NCI-H524 treated with DMSO at 0.1 percent for 48 hours (cell line): ENCODE measurements around the gene RDH12.
"Not testable (repeated sequence)": the region's sequence is repeated elsewhere in the genome, so short reads cannot be mapped to it uniquely, and the experiment has no call there.

Experiments
- DNase-seq: peaks from one replicate; lab custom pipeline; 2025; lab: John Stamatoyannopoulos, UW

The RDH12 gene

DNA sequence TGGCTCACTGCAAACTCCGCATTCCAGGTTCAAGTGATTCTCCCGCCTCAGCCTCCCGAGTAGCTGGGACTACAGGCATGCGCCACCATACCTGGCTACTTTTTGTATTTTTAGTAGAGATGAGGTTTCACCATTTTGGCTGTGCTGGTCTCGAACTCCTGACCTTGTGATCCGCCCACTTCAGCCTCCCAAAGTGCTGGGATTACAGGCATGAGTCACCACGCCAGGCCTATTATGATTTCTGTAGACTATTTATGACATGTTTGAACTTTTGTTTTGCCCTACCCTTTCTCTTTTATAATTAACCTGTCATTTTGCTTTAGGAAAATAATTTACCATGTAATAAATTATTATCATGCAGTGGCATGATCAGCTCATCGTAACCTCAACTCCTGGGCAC lies at the start of gene RDH12:
TSS of gene RDH12 (plus strand) at position 395 of the 400 bp plus-strand sequence. CDS start 20,757 bp downstream, outside the sequence.
- not testable (repeated sequence) for DNase-seq

DNA sequence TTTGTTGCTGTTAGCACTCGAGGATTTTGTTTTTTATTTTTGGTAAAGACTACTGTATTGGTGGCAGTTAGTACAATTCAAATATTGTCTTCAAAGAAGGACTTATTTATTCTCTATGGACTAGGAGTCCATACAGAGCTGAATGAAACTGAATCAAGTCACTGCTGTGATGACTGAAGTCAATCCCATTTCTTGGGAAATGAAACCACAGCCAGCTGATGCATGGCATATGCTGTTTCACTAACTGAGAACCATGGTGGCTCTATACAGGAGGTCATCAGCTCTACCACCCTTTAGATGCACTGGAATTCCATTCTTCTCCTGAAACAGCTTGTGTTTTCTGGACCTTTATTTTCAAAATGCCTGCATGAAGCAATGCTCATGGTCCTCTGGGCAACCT lies 49.5 kb upstream of the RDH12 start:
- DNase-seq = no peak

DNA sequence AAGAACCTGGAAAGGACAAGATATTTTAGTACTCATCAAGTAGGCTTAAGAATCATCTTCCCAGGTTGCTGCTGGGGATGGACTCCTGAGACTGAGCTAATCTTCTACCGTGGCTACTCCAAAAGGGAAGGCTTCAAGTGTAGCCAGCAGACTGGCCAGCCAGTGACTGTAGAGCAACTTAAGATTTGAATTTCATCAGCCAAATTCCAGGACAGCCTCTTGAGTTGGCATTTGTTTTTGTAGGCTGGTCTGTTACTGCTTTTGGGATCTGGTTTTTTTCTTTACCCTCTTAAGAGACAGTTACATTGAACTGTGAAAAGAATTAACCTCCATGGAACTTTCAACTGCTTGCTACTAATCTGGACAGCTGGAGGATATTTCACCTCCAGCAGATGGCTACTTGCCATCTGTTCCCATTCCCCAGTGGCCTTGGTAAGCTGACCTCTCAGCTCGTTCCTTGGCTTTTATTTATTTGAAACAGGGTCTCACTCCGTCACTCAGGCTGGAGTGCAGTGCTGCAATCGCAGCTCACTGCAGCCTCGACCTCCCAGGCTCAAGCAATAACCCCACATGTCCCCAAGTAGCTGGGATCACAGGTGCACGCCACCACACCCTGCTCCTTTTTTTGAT lies 47.9 kb upstream of the RDH12 start:
- peak; percentile 99 for DNase-seq

DNA sequence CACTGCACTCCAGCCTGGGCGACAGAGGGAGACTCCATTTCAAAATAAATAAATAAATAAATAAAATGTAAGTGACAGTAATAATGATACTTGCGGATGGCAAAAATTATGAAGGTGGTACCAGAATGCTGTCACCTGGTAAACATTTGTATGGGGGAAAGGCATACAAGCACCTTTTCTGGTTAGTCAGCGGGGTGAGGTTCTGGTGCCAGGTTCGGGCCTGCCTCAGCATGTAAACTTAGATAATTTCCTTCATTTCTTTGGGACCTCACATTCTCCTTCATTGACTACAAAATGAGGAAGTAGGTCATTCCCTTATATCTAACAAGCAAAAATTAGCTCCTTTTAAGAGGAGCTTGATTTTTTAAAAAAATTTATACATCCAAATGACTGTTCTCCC lies 38.1 kb upstream of the RDH12 start:
- DNase-seq = no peak

DNA sequence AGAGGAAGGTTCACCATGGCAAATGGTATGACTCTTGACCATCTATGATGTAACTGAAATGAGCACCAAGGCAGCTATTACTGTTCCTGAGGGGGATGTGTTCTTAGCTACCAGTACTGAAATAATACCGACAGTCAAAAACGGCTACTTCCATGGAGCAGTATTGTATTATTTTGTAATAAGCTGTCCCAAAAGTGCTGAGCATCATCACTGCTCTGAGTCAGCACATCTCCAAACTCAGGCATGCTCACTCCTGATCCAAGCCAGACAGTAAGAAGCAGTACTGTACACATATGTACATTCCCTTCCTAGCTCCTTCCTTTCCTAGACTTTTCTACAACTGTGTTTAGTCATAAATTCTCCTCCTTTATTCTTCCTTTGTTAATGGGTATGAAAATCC lies 35.8 kb upstream of the RDH12 start:
- DNase-seq = no peak

DNA sequence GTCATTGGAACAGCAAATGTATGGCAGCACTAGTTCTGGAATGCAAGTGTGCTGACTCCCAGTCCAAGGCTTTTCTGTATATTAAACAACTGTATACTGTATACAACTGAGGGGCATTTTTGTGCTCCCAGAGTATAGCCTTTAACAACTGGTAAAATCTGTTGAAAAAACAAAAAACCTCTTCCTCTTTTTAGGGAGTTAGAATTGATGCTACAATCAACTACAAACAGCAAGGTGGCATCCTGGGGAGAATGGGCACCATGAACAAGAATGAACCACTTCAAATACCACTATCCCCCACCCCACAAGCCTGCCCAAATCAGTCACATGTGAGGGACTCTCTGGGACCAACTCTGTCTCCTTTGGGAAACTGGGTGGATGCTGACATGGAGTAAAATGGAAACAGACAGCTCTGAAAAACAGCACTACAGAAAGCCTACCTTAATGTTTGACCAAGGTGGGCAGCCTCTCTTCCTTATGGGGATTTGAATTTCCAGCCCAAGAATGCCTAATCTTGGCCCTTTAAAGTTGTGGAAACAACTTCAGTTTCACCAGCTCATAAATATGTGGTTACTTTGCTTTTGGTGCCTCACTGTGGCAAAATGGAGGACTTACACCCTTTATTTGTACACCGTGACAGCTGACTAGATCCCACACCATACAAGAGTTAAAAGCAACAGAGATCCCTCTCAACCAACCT lies 34.8 kb upstream of the RDH12 start:
- DNase-seq = peak; percentile 34

DNA sequence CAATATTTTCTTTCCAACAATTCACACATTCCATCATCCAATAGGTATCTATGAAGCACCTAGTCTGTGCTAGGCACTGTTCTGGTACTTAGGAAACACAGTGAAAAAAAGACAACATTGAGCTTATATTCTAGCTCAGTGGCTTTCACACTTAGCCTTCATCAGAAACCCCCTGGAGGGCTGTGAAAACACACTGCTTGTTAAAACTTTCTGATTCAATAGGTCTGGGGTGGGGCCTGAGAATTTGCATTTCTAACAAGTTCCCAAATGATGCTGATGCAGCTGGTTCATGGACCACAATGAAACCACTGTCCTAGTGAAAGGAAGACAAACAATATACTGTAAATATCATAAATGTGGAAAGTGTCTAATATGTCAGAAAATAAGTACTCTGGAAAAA lies 33.1 kb upstream of the RDH12 start:
- no peak for DNase-seq

DNA sequence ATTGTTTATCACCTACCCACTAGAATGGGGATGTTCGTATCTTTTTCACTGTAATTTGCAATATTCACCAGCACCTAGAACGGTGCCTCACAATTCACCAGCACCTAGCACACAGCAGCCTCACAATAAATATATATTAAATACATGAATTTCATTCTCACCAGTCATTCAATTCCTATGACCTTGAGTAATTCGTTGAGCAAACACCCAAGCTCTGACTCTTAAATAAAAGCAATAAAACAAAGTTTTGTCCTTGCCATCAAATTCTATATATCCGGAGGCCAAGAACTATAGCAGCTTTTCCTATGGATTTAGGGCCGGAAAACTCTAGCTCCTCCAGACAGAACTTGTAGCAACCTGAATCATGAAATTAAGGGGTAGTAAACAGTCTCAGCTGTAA lies 28.2 kb upstream of the RDH12 start:
- no peak for DNase-seq

DNA sequence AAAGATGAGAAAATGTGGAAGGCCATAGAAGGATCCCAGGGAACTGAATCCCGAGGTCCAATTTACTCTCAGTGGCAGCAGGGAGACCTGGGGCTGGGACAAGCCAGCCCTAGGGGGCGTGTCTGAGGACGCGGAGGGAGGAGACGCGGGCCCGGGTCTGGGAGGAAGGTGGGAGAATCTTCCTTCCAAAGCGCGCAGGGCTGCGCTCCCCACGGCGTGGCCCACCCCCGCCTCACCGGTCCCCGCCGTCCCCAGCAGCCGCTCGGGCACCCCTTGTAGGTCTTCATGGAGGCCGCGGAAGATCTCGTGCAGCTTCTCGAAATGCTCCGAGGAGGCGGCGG lies 27.6 kb upstream of the RDH12 start:
- DNase-seq = peak; percentile 37

DNA sequence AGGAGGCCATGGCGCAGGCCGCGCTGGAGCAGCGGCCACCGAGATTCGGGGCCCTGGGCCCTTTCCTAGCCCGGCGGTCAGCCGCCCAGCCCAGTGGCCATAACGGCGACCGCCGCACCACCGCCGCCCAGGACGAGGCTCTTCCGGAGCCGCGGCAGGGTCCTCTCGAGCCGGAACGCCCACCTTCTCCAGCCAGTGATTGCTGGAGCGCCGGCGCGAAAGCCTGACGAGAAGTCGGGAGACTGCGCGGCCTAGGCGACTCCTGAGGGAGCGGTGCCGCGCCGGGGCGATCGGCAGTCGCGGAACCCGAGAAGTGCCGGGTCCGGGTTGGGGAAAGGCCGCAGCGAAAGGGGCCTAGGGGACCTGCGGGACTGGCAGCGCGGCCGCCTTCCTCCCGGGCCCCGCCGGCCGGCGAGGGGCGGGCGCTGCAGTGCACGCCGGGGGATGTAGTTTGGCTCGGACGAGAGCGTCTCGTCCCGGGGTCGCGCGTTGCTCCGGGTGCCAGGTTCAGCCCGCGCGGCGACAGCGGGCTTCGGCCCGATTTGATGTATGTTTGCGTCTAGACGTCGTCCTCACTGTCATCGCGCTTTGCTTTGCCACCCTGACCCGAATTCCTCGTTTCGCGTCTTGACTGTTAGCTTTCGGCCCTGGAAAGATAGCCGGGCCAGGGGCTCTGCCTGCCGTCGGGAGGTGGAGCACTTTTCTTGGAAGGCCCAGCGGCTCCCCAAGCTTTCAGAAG lies 27.0 kb upstream of the RDH12 start, which contains the start of gene VTI1B:
TSS of gene VTI1B (minus strand) at position 153 of the 739 bp plus-strand sequence. CDS start at position 10, 143 bp downstream.
- peak; percentile 60 for DNase-seq

DNA sequence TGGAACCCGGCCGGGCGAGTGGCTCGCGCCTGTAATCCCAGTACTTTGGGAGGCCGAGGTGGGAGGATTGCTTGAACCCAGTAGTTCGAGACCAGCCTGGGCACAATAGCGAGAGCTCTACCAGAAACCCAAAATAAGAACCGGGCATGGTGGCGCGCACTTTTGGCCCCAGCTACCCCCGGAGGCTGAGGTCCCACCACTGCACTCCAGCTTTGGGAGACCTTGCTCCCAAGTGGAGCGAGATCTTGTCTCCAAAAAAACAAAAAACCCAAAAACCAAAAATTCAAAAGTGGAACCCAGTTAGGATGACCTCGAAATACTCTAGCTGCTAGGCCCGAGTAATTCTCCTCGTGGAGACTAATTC lies 26.5 kb upstream of the RDH12 start:
- DNase-seq = no peak

DNA sequence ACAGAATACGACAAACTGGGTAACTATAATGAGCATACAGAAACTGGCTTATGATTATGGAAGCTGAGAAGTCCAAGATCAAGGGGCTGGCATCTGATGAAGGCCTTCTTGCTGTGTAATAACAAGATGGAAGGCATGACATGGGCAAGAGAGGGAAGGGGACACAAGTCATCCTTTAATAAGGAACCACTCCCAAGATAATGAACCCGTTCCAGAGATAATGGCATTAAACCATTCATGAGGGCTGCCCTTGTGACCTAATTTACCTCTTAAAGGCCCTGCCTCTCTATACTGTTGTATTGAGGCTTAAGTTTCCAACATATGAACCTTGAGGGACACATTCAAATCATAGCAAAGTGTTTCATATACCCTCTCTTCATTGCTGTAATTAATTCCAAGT lies 22.7 kb upstream of the RDH12 start:
- no peak for DNase-seq

DNA sequence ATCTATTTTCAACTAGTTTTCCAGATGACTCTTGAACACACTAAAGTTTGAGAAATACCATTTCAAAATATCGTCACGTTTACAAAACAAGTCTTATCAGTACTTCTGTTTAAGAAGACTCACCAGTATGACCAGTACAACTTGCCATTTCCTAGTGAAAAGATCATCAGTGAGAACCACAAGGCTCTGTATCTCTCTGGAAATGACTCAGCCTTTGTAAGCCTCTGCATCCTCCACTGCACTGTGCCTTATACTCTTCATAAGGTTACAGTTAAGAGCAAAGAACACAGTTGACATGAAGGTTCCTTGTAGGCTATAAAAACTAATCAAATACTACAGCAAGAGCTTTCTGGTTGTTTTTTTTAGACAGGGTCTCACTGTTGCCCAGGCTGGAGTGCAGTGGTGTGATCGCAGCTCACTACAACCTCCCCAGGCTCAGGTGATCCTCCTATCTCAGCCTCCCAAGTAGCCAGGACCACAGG lies 21.5 kb upstream of the RDH12 start:
- no peak for DNase-seq

DNA sequence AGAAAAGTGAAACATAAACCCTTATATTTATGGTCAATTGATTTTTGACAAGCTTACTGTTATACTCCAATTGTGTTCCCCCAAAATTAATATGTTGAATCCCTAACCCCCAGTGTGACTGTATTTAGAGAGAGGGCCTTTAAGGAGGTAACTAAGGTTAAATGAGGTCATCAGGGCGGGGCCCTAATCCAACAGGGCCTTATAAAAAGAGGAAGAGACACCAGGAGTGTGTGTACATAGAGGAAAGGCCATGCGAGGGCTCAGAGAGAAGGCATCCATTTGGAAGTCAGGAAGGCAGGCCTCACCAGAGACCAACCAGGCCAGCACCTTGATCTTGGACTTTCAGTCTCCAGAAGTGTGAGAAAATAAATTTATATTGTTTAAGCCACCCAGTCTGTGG lies 20.7 kb upstream of the RDH12 start:
- DNase-seq = no peak

DNA sequence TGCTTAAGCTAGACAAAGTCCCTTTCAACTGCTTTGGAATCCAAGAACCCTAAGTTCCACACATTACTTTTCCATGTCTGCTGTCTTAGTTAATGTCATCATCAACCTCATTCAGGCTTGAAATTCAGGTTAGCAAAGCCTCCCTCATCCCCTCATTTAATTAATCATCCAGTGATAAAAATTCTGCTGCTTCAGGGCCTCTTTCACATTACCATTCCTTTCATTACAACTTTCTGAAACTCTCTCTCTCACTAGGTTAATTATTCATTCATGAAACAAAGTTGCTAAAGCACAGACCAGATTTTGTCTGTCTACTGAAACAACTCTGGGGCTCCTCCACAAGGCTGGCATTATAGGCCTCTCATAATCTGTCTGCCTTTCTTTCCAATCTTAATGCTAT lies 17.8 kb upstream of the RDH12 start:
- no peak for DNase-seq

DNA sequence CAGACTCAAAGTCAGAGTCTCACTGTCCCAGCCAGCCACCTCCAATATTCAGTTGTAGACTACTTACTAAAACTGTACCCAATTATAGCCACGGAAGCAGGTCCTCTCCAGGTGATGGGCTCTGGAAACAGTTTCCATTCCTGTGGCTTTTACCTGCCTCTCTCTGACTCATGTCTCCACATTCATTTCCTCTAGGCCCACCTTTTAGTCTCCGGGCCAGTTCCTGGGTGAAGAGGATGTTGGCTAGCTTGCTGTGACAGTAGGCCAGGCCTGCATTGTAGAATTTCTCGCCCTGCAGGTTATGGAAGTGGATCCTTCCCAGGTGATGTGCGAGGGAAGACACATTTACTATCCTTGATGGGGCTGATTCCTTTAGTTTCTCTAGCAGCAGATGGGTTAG lies 11.7 kb upstream of the RDH12 start:
- DNase-seq = no peak

DNA sequence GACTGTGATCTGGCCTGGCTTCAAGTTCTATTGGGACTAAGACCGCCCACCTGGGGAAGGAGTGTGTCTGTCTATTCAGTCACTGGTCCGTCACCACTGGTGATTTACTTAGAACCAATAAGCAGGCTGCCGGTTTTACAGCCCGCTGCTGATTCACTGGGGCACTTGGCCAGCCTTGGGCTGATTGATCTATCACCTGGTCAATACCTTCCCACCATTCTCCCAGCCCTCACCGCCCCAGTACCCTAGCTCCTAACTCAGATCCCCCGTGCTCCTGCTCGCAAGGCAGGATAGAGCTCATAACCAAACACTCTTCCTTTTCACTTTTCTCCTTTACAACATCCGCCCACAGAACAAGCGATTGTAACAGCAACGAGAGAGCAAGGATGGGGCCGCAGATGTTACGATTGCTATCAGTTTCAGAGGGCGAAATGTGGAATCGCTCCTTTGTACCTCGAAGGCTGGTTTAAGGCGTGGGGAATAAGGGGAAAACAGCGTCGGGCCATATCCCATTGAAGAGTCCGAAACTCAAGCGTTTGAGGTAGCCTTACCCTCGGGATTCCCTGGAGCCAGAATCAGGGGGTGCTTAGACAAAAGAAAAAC lies 6.8 kb upstream of the RDH12 start:
- peak; percentile 34 for DNase-seq

DNA sequence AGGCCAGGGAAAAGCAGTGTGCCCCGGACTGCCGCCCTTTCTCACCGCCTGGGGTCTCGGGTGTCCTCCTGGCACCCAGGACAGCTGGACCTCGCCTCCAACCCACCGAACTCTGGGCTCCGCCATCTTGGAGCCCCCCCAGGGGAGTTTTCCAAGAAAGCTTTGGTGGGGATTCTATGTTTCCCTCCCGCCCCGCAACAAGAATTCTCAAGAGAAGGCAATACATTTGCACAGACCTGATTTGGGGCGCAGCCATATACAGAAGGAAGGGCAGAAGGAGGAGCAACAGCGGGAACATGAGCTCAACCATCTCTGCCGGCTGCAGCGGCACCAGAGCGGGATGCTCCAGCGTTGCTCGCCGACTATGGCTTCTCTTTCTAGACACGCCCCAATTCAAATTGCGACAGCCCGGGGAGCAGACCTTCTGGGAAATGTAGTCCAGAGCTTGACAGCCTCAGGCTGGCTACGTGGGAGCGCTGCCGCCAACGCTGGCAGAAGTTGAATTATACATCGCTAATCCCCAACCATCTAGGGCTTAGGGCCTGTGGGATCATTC lies 6.2 kb upstream of the RDH12 start, which contains the start of gene RDH11:
TSS of gene RDH11 (minus strand) at position 371 of the 556 bp plus-strand sequence. CDS start at position 310, 61 bp downstream.
- peak; percentile 93 for DNase-seq

DNA sequence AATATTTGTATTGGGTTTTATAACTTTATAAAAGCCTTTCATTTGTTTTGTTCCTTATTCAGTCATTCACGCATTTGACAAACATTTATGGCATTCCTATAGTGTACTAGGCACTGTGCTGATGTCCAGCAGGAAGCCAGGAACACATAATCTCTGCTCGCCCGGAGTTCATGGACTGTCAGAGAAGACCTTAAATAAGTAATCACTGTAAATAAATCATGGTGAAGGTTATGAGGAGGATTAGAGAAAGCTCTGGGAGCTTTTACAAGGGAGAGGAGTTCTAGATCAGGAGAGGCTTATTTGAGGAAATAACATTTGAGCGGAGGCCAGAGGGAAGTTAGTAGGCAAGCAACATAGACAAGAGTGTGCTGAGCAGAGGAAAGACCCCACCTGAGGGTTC lies 4.7 kb upstream of the RDH12 start:
- DNase-seq = no peak

DNA sequence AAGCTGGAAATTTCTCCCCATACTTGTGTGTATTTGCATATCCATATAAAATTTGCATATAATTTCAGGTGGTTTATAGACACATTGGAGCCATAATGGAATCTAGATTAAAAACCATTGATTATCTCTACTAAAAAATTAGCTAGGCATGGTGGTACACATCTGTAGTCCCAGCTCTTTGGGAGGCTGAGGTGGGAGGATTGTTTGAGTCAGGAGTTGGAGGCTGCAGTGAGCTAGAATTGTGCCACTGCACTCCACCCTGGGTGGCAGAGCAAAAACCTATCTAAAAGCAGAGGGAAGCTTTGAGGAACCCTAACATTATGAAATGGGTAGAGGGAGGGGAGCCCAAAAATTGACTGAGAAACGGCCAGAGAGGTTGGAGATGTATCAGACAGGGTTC lies 3.5 kb upstream of the RDH12 start:
- no peak for DNase-seq

DNA sequence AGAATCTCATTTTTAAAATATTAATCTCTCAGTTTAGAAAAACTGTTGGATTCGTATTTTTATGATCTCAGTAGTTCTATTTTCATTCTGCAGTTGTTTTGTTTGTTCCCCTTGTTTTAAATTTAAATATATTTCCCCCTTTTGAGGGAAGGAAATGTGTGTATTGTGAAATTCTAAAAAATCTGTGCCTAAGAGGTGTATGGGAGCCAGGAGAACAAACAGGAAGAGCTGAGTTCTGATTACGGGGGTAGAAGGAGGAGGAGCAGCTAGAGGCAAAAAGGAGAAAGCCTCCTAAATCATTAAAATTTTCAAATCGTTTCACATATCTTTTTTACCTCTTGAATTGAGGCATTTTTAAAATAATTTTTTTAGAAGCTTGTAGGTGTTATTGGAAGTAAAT lies 2.3 kb downstream of the RDH12 start:
- DNase-seq = no peak

DNA sequence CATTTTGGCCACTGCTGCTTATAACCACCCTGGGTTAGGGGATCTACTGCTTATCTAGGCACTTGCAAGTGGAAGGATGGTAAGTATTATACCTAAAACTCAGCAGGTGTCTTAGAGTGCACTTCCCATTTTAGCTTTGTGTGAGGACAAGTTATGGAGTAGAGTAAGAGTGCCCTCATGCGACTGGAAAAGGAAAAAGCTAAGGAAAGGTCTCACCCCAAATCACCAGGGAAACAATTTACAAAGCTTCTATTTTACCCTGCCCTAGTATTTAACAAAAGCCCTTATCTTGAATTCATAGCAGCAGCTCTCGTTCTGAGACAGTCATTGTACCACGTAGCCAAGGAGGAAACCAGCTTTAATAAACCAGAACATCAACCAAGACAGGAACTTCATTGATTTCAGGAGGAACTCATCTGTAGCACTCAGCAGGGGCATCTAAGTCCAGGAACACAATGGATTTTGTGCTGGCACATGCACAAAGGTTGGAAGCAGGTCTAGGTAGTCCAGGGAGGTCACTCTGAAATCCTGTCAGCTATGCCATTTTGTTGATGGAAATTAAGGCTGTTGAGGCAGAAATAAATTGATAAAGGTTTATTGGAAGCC lies 2.9 kb downstream of the RDH12 start:
- DNase-seq = peak; percentile 47
